Astrocyte (in vitro differentiated cells and primary cell): Measurements from ENCODE around the gene LRP10.

Source experiments
- CTCF ChIP-seq: IDR thresholded peaks from 2 replicates; pipeline ENCODE4 v1.5.1; 2011; ENCODE audit warnings: low read depth, mild to moderate bottlenecking, inconsistent platforms, low read length, moderate library complexity; ENCODE audit not compliant: insufficient read depth
- EZH2 ChIP-seq: IDR thresholded peaks from 2 replicates; pipeline ENCODE4 v1.6.1; 2012; ENCODE audit warnings: mild to moderate bottlenecking, low read length, inconsistent platforms; ENCODE audit not compliant: insufficient read depth

DNA sequence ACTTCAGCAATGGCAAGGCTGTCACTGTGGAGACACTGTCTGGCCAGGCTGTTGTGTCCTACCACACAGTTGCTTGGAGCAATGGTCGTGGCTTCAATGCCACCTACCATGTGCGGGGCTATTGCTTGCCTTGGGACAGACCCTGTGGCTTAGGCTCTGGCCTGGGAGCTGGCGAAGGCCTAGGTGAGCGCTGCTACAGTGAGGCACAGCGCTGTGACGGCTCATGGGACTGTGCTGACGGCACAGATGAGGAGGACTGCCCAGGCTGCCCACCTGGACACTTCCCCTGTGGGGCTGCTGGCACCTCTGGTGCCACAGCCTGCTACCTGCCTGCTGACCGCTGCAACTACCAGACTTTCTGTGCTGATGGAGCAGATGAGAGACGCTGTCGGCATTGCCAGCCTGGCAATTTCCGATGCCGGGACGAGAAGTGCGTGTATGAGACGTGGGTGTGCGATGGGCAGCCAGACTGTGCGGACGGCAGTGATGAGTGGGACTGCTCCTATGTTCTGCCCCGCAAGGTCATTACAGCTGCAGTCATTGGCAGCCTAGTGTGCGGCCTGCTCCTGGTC lies 4.3 kb downstream of the LRP10 start:
- TF ChIP-seq CTCF = no peak
- no peak for TF ChIP-seq EZH2
